ENCODE measurements around the gene PCDHB12.

Gene PCDHB12

GRCh38 chr5:141250576-141250975, 42.1 kb downstream of the PCDHB12 start:
- H3K27me3 ChIP-seq (ENCODE audit: insufficient read depth, low read length, poor library complexity, severe bottlenecking): no peaks in the 10 kb centered on the region
- H3K4me1 ChIP-seq (ENCODE audit: insufficient read depth, low read length, poor library complexity, severe bottlenecking): no peaks in the 10 kb centered on the region
- no peak overlapping the region for H3K9ac ChIP-seq (ENCODE audit: low read depth, low read length, poor library complexity, severe bottlenecking)
- peaks cover 8% of the 10 kb centered on the region; the same call in 1 of the 2 replicates for H3K9me3 ChIP-seq (ENCODE audit: insufficient read depth, low read depth, low read length)
- no peak overlapping the region for H2AFZ ChIP-seq (ENCODE audit: low read length)
- TF ChIP-seq CTCF (conservative IDR thresholded peaks at IDR 0.05; ENCODE audit: low read length) (no peak), EZH2phosphoT487 (IDR thresholded peaks at IDR 0.05; ENCODE audit: borderline replicate concordance) (no peak)
- H4K20me1 ChIP-seq (ENCODE audit: insufficient read depth, low read length, poor library complexity, severe bottlenecking): no peaks in the 10 kb centered on the region
- H3K36me3 ChIP-seq (ENCODE audit: insufficient read depth, low read length): no peaks in the 10 kb centered on the region
- H3K9me2 ChIP-seq (replicated peaks; ENCODE audit: low read depth, low read length): no peaks in the 10 kb centered on the region
- no peak overlapping the region for H3K4me3 ChIP-seq (ENCODE audit: low read length, poor library complexity, severe bottlenecking)
- no peaks in the 10 kb centered on the region for H3K79me2 ChIP-seq (ENCODE audit: insufficient read depth, low read length)
- H3F3A ChIP-seq (ENCODE audit: low read depth): no peaks in the 10 kb centered on the region
- no peak overlapping the region for H3K4me2 ChIP-seq (ENCODE audit: low read depth, low read length, poor library complexity, severe bottlenecking)

- H3K36me3 ChIP-seq (ENCODE audit: insufficient read depth, low read length): no peaks in the 10 kb centered on the region
- no peaks in the 10 kb centered on the region for H3F3A ChIP-seq (ENCODE audit: low read depth)
- peaks cover 27% of the 10 kb centered on the region for H3K9me3 ChIP-seq (ENCODE audit: insufficient read depth, low read depth, low read length)
- H3K4me1 ChIP-seq (ENCODE audit: insufficient read depth, low read length, poor library complexity, severe bottlenecking): no peaks in the 10 kb centered on the region
- H3K79me2 ChIP-seq (ENCODE audit: insufficient read depth, low read length): no peaks in the 10 kb centered on the region
- H3K9me2 ChIP-seq (replicated peaks; ENCODE audit: low read depth, low read length): no peaks in the 10 kb centered on the region
- no peaks in the 10 kb centered on the region for H4K20me1 ChIP-seq (ENCODE audit: insufficient read depth, low read length, poor library complexity, severe bottlenecking)
- no peaks in the 10 kb centered on the region for H3K27me3 ChIP-seq (ENCODE audit: insufficient read depth, low read length, poor library complexity, severe bottlenecking)
- TF ChIP-seq EZH2phosphoT487 (IDR thresholded peaks at IDR 0.05; ENCODE audit: borderline replicate concordance): no peak
- TF ChIP-seq CTCF (conservative IDR thresholded peaks at IDR 0.05; ENCODE audit: low read length): no peak
- H3K9ac ChIP-seq (ENCODE audit: low read depth, low read length, poor library complexity, severe bottlenecking): no peak overlapping the region
- no peak overlapping the region for H3K4me3 ChIP-seq (ENCODE audit: low read length, poor library complexity, severe bottlenecking)
- no peak overlapping the region for H3K4me2 ChIP-seq (ENCODE audit: low read depth, low read length, poor library complexity, severe bottlenecking)
- no peak overlapping the region for H2AFZ ChIP-seq (ENCODE audit: low read length)
These were observed 49.9 kb downstream of the PCDHB12 start for GRCh38 chr5:141258464-141258863.

- Histone ChIP-seq H3K4me2 (ENCODE audit: low read depth, low read length, poor library complexity, severe bottlenecking) (no peak overlapping the region), H3K9ac (ENCODE audit: low read depth, low read length, poor library complexity, severe bottlenecking) (no peak overlapping the region), H2AFZ (ENCODE audit: low read length) (no peak overlapping the region), H3K9me3 (ENCODE audit: insufficient read depth, low read depth, low read length) (peaks cover 27% of the 10 kb centered on the region), H3K4me1 (ENCODE audit: insufficient read depth, low read length, poor library complexity, severe bottlenecking) (no peaks in the 10 kb centered on the region), H3K4me3 (ENCODE audit: low read length, poor library complexity, severe bottlenecking) (no peak overlapping the region), H3K79me2 (ENCODE audit: insufficient read depth, low read length) (no peaks in the 10 kb centered on the region), H3K27me3 (ENCODE audit: insufficient read depth, low read length, poor library complexity, severe bottlenecking) (no peaks in the 10 kb centered on the region), H3K9me2 (replicated peaks; ENCODE audit: low read depth, low read length) (no peaks in the 10 kb centered on the region), H3F3A (ENCODE audit: low read depth) (no peaks in the 10 kb centered on the region), H3K36me3 (ENCODE audit: insufficient read depth, low read length) (no peaks in the 10 kb centered on the region), H4K20me1 (ENCODE audit: insufficient read depth, low read length, poor library complexity, severe bottlenecking) (no peaks in the 10 kb centered on the region)
- no peak for TF ChIP-seq CTCF (conservative IDR thresholded peaks at IDR 0.05; ENCODE audit: low read length)
- no peak for TF ChIP-seq EZH2phosphoT487 (IDR thresholded peaks at IDR 0.05; ENCODE audit: borderline replicate concordance)
These were observed 50.4 kb downstream of the PCDHB12 start for GRCh38 chr5:141258948-141259347.
